HG03432 (cell line): Measurements from ENCODE around the gene ARMH3.
"Not testable (repeated sequence)": the region's sequence is repeated elsewhere in the genome, so short reads cannot be mapped to it uniquely, and the experiment has no call there.

Experiments used
- ATAC-seq: cut with Tn5 transposase; IDR thresholded peaks from one replicate; pipeline ENCODE4 v1.9.1; 2021; ENCODE audit warnings: mild to moderate bottlenecking, moderate library complexity; ENCODE audit not compliant: unreplicated experiment

The ARMH3 gene

DNA sequence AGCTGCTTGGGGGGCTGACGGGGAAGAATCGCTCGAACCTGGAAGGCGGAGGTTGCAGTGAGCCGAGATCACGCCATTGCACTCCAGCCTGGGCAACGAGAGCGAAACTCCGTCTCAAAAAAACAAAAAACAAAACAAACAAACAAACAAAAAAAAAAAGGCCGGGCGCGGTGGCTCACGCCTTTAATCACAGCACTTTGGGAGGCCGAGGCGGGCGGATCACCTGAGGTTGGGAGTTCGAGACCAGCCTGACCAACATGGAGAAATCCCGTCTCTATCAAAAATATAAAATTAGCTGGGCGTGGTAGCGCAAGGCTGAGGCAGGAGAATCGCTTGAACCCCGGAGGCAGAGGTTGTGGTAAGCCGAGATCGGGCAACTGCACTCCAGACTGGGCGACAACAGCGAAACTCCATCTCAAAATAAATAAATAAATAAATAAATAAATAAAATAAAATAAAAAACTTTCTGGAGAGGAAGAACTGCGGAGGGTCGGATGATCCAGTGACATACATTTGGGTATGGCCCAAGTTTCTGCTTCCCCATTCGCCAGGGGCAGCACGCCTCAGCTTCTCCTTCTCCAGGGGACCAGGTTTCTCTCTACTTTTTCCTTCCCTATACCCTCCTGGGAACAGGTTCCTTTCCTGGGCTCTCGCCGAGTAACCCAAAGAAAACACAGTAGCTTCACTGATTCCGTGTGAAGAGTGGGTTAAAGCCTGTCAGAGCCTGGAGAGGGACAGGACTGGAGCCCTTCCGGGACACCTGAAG, 909 bp downstream of the ARMH3 start:
- not testable (repeated sequence) for ATAC-seq

GRCh38 chr10:102046095-102046494, 9.9 kb downstream of the ARMH3 start:
- no peak for ATAC-seq

DNA sequence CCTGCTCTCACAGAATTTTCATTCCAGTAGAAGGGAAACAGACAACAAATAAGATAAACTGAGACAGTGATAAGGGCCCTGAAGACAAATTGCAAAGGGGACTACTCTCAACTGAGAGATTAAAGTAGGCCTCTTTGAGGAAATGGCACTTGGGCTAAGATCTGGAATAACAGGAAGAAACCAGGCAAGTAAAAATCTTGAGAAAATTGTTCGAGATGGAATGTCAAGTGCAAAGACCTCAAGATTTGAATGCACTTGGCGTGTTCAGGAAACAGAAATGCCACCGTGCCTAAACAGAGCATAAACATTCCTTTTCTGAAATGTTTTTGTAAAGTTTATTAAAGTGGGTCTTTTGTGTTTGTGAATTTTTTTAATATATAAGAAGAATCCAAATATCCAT, 10.7 kb downstream of the ARMH3 start:
- ATAC-seq, result no peak

GRCh38 chr10:102040305-102041050, 15.5 kb downstream of the ARMH3 start:
- no peak for ATAC-seq

DNA sequence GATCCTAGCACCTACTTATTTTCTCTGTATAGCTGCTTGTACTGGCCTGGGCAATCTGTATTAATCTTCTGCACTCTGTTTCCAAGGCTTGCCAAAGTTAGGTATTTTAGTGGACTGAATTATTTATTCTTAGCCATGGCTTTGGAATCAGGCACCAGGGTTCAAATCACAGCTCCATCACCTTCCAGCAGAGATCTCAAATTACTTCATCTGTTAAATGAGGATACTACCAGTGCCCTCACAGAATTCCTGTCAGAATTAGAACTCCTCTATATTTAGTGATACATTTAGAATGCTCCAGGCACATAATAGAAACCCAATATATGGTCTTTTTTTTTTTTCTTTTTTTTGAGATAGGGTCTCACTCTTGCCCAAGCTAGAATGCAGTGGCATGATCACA, 17.6 kb downstream of the ARMH3 start:
- ATAC-seq, result no peak

DNA sequence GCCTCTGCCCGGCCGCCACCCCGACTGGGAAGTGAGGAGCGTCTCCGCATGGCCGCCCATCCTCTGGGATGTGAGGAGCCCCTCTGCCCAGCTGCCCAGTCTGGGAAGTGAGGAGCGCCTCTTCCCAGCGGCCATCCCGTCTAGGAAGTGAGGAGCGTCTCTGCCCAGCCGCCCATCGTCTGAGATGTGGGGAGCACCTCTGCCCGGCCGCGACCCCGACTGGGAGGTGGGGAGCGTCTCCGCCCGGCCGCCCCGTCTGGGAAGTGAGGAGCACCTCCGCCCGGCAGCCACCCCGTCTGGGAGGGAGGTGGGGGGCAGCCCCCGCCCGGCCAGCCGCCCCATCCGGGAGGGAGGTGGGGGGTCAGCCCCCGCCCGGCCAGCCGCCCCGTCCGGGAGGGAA, 20.2 kb downstream of the ARMH3 start:
- not testable (repeated sequence) for ATAC-seq

DNA sequence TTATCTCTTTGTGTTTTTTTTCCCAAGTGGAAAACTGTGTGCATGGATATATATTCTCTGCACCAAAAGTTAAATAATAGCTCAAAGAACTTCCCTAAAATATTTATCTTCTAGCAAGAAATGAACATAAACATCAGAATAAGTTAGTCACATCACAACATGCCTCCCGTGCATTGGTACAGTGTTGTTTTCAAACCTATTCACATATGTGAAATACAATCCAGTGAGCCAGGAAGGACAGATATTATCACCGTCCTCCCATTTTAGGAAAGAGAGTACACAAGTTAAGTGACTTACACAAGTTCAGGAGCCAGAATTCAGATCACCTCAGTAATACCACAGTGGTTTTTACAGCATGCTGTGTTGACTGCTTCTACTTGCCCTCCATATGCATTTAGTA, 22.2 kb downstream of the ARMH3 start:
- ATAC-seq, result no peak

DNA sequence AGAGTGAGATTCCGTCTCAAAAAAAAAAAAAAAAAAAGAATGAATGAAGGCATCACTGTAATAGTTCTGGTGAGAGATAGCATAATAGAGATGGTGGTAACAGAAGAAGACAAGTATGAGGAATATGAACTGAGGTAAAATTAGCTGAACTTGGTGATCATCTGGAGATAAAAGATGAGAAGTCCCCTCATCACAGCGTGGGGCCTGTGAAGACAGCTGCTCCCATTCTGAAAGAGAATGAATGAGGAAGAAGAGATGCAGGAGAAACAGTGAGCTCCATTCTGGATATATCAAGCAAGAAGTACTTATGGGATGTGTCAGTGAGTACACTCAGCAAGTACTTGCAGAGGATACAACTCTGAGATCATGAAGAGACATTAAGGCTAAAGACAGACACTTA, 28.7 kb downstream of the ARMH3 start:
- ATAC-seq, result no peak

GRCh38 chr10:102024799-102025198, 31.2 kb downstream of the ARMH3 start:
- ATAC-seq, result no peak

DNA sequence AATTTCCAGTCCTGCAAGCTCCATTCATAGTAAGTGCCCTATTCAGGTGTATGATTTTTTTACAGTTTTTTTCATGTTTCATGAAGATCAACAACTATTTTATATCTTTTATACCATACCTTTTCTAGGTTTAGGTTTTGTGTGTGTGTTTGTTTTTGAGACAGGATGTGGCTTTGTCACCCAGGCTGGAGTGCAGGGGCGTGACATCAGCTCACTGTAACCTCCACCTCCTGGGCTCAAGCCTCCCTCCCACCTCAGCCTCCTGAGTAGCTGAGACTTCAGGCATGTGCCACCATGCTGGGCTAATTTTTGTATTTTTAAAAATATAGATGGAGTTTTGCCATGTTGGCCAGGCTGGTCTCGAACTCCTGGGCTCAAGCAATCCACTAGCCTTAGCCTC, 35.0 kb downstream of the ARMH3 start:
- ATAC-seq, result no peak

DNA sequence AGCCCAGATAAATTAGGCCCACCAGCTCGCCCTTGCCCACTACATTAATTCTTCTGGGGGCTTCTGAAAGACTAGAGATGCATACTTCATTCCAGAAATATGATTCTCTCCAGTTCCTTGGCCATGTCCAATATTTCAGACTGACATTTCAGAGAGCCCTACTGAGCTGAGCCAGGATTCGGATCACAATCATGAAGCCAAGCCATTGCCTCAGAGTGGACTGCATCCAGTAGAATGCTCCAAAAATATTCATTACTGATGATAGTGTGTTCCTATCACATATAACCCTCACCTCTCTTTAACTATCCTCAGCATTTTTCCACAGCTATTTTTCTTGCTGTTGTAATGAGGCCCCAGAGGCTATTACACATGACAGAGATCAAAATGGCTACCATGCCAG, 38.7 kb downstream of the ARMH3 start:
- ATAC-seq, result no peak

- no peak for ATAC-seq
Observed at GRCh38 chr10:102016416-102016815, 39.6 kb downstream of the ARMH3 start.

DNA sequence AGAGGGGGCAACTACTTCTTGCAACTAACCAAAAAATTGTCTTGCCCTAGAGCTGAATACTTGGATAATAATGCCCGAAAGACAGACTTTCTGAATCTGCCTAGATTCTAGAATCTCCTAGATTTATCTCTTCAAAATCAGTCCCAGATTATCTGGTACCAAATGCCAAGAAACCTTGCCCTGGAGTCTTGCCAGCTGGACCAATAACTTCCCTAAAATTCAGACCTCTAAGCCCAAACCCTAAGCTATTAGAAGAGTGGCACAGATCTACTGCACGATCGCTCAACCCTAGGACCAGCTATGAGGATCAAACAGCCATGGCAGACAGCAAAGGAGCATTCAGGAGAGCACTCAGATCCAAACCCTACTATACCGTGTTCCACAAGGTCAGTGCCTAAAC, 45.0 kb downstream of the ARMH3 start:
- no peak for ATAC-seq

- ATAC-seq, result peak; percentile 61
Observed at GRCh38 chr10:102009801-102010425, 46.1 kb downstream of the ARMH3 start.

DNA sequence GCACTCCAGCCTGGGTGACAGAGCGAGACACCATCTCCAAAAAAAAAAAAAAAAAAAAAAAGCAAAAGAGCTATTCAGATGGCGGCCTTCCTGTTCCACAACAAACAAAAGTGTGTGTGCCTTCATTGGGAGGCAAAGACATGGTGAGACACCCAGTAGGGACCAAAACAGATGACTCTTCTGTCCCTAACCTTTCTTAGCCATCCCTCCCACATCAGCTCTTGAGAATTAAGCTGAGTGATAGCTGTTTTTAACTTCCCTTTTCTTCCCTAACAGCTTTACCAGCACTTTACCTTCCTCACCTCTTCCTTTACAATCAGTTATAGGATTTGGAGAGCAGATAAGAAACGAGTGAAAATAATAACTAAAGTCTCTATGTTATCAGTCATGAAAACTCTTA, 48.2 kb downstream of the ARMH3 start:
- ATAC-seq, result no peak

DNA sequence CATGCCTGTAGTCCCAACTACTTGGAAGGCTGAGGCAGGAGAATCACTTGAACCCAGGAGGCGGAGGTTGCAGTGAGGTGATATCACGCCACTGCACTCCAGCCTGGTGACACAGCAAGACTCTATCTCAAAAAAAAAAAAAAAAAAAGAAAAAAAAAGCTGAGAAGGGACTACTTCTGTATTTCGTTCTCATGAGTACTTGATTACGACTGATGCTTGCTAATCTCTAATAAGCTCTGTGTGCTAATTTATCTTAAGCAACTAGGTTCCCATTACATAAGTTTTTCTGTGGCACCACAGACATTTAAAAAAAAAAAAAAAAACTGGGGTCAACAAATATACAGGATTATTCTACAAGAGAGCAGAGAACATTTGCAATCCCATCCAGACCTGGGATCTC, 48.9 kb downstream of the ARMH3 start:
- not testable (repeated sequence) for ATAC-seq

DNA sequence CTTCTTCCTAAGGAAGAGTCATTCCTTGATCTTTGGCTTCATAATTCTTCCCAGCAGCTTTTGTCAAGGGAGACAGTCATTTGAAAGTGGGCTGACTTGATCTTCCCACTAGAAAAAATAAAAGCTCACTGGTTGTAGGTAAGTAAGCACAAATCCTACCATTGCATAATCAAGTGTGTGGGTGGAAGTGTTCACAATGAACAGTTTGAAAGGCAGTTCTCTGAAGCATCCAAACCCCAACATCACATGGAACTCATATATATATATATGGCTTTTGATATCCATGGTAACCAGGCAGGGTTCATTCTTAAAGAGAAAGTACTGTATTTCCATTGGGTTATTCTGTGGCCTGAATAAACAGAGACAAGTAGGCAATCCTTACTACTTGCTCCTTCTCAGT, 51.6 kb downstream of the ARMH3 start:
- no peak for ATAC-seq

DNA sequence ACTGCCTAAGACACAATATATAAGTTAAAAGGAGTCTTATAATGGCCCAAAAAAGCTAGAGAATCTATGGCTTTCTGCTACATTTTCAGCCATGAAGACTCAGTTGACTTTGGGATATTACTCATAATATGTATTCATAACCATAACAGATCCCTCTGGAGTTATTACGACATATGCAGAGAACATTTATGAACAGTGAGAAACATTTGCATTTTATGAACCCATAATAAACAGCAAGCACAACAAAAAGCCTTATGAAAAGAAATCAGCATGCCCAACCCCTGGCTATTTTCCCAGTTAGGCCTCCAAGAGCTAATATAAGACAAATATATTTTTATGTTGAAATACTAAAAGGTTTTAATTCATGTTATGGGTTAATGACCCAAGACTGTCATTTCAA, 52.4 kb downstream of the ARMH3 start:
- no peak for ATAC-seq

DNA sequence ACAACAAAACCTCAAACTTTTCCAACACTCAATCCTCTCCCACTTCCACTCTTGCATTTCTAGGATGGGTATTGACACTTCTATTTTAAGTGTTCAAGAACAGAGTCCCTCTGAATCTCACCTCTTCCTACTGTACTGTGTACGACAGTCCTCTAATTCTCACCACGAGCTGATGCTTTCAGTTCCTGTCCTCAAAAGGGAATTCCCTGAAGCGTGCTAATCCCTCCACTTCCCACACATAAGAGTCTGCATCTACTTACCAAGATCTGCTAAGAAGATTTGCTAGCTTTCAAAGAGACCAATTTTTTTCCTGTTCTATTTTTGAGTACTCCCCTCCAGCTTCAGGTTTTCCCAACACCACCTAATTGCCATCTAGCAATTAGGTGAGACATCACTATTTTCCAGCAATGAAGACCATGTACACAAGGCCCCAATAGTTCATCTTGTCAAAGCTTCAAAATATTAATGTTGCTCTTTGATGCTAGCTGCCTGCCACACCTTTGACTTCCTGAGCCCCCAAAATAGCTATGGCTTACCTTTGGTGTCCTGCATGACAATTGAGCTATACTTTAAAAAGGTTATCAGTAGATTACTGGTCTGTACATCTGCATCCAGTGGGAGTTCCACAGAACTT, 54.4 kb downstream of the ARMH3 start:
- peak; percentile 87 for ATAC-seq

DNA sequence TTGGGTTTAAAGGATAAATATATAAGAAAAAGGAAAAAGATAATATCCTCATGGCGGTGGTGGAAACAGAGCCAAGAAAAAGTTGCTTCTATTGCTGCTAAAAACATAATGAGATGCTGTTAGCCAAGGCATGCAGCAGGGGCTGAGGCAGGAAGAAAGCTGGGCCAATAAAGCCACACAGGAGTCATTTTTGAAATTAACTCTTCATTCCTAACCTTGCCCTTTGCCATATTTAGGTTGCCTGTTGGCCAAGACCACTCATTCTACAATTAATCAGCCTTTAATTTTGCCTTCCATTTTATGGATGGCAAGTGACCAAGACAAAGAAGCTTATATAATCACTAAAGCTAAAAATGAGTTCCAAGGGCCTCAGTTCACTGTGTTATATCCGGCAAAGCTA, 58.2 kb downstream of the ARMH3 start:
- ATAC-seq, result no peak

- no peak for ATAC-seq
Observed at GRCh38 chr10:101995451-101996063, 60.4 kb downstream of the ARMH3 start.
